Muscle of leg (tissue), 11 donors: Measurements from ENCODE around the gene CCDC157. TPM values are rescaled to one million over a fixed set of nuclear protein-coding genes. Genes with fewer than 3 reads are reported as not detected.
A peak's percentile ranks its signal among the peaks of the same experiment; 100 is the strongest.
"Not testable (repeated sequence)": the region's sequence is repeated elsewhere in the genome, so short reads cannot be mapped to it uniquely, and the experiment has no call there.

Source experiments
- DNase-seq: peaks from one replicate; pipeline ENCODE4 v3.0.0; 2013
- H3K27ac ChIP-seq: one replicate; pipeline ENCODE4 v1.5.1; 2013; ENCODE audit warnings: mild to moderate bottlenecking, low read length, control low read depth
- H3K27me3 ChIP-seq: one replicate; pipeline ENCODE4 v1.6.1; 2013; ENCODE audit warnings: low read length; ENCODE audit not compliant: control insufficient read depth, insufficient read depth
- H3K36me3 ChIP-seq: one replicate; pipeline ENCODE4 v1.6.1; 2013; ENCODE audit warnings: low read length; ENCODE audit not compliant: control insufficient read depth, insufficient read depth
- H3K4me1 ChIP-seq: one replicate; pipeline ENCODE4 v1.6.1; 2013; ENCODE audit warnings: low read length; ENCODE audit not compliant: control insufficient read depth, insufficient read depth
- H3K4me3 ChIP-seq: one replicate; pipeline ENCODE4 v1.5.1; 2013; ENCODE audit warnings: low read length, control low read depth
- H3K9me3 ChIP-seq: replicated peaks from 2 replicates; pipeline ENCODE4 v1.6.1; 2013; ENCODE audit warnings: low read depth, low read length; ENCODE audit not compliant: control insufficient read depth
- WGBS: methylation state at CpG from one replicate; pipeline ENCODE4 v1.1.5; 2013; ENCODE audit warnings: missing lambda C conversion rate; ENCODE audit not compliant: insufficient coverage; 5-methylcytosine and 5-hydroxymethylcytosine counted together
- polyA plus RNA-seq, 8 donors: library from polyadenylated mRNA; unstranded; fragments of 120-200 nt; gene quantifications; one replicate each; pipeline versions ENCODE4 v1.2.1 to v1.2.3, GENCODE V29; 2013; ENCODE audit warnings: inconsistent platforms in 1 of 8, low replicate concordance in 1 of 8; ENCODE audit not compliant: insufficient read length in 8 of 8, insufficient read depth in 1 of 8
- total RNA-seq: library from RNA; stranded (reverse); fragments of 120-200 nt; gene quantifications from one replicate; pipeline ENCODE4 v1.2.4, GENCODE V29; 2013

CCDC157 gene
- total and polyA plus RNA-seq, 9 donors = 0.89 to 2.0 (median 1.2) TPM

- Histone ChIP-seq H3K4me1 (peaks cover 27% of the 10 kb centered on the region), H3K36me3 (peaks cover 93% of the 10 kb centered on the region), H3K4me3 (no peak overlapping the region), H3K27me3 (no peaks in the 10 kb centered on the region), H3K9me3 (no peaks in the 10 kb centered on the region), H3K27ac (no peak overlapping the region)
- WGBS = 96% methylated on average over 4 of the region's 4 CpGs
- DNase-seq = no peak
Measured at GRCh38 chr22:30336752-30337460, 19.9 kb upstream of the CCDC157 start.

- DNase-seq = peak; percentile 27
- 95% methylated on average over 8 of the region's 8 CpGs for WGBS
- Histone ChIP-seq H3K9me3 (no peaks in the 10 kb centered on the region), H3K4me1 (peaks cover 32% of the 10 kb centered on the region), H3K36me3 (peaks cover 95% of the 10 kb centered on the region), H3K27me3 (no peaks in the 10 kb centered on the region), H3K4me3 (no peak overlapping the region), H3K27ac (no peak overlapping the region)
Measured at GRCh38 chr22:30337461-30337778, 19.4 kb upstream of the CCDC157 start.

GRCh38 chr22:30338341-30338740, 18.5 kb upstream of the CCDC157 start:
- Histone ChIP-seq H3K36me3 (peaks cover 94% of the 10 kb centered on the region), H3K4me1 (peaks cover 32% of the 10 kb centered on the region)
- DNase-seq = peak; percentile 30
- not testable (repeated sequence) for H3K4me3 ChIP-seq, H3K27ac ChIP-seq, H3K9me3 ChIP-seq, H3K27me3 ChIP-seq
- 80% methylated on average over 3 of the region's 9 CpGs for WGBS

GRCh38 chr22:30338802-30339201, 18.0 kb upstream of the CCDC157 start:
- Histone ChIP-seq H3K4me3 (no peak overlapping the region), H3K4me1 (peaks cover 32% of the 10 kb centered on the region), H3K27ac (no peak overlapping the region), H3K9me3 (no peaks in the 10 kb centered on the region), H3K27me3 (no peaks in the 10 kb centered on the region), H3K36me3 (peaks cover 96% of the 10 kb centered on the region)
- 95% methylated on average over 5 of the region's 7 CpGs for WGBS
- no peak for DNase-seq

GRCh38 chr22:30340911-30341685, 15.7 kb upstream of the CCDC157 start:
- Histone ChIP-seq H3K36me3 (peaks cover 96% of the 10 kb centered on the region), H3K9me3 (no peaks in the 10 kb centered on the region), H3K27me3 (no peaks in the 10 kb centered on the region), H3K27ac (peak overlapping the region; percentile 82), H3K4me1 (peaks cover 32% of the 10 kb centered on the region), H3K4me3 (no peak overlapping the region)
- 69% methylated on average over 12 of the region's 16 CpGs for WGBS
- DNase-seq = peak; percentile 86

- Histone ChIP-seq H3K4me1 (peaks cover 24% of the 10 kb centered on the region), H3K27me3 (no peaks in the 10 kb centered on the region), H3K4me3 (no peak overlapping the region), H3K9me3 (no peaks in the 10 kb centered on the region), H3K36me3 (peaks cover 89% of the 10 kb centered on the region), H3K27ac (no peak overlapping the region)
- 92% methylated on average over 12 of the region's 13 CpGs for WGBS
- no peak for DNase-seq
Measured at GRCh38 chr22:30344447-30345200, 12.2 kb upstream of the CCDC157 start.

- Histone ChIP-seq H3K36me3 (peaks cover 86% of the 10 kb centered on the region), H3K4me1 (peaks cover under 1% of the 10 kb centered on the region)
Measured at GRCh38 chr22:30347255-30347892, 9.4 kb upstream of the CCDC157 start.

GRCh38 chr22:30348404-30348803, 8.4 kb upstream of the CCDC157 start:
- WGBS = 76% methylated on average over 3 of the region's 4 CpGs
- Histone ChIP-seq H3K9me3 (no peaks in the 10 kb centered on the region), H3K27me3 (no peaks in the 10 kb centered on the region), H3K36me3 (peaks cover 84% of the 10 kb centered on the region), H3K4me3 (no peak overlapping the region), H3K27ac (no peak overlapping the region), H3K4me1 (no peaks in the 10 kb centered on the region)
- no peak for DNase-seq

More at GRCh38 chr22:30347255-30347892, 9.4 kb upstream of the CCDC157 start:
- Histone ChIP-seq H3K27me3 (no peaks in the 10 kb centered on the region), H3K27ac (no peak overlapping the region), H3K4me3 (no peak overlapping the region), H3K9me3 (no peaks in the 10 kb centered on the region)
- DNase-seq = no peak
- 100% methylated on average over 1 of the region's 5 CpGs for WGBS

GRCh38 chr22:30348809-30349208, 8.0 kb upstream of the CCDC157 start:
- WGBS = 84% methylated on average over 3 of the region's 4 CpGs
- DNase-seq = no peak
- Histone ChIP-seq H3K27me3 (no peaks in the 10 kb centered on the region), H3K9me3 (no peaks in the 10 kb centered on the region), H3K4me3 (no peak overlapping the region), H3K4me1 (no peaks in the 10 kb centered on the region), H3K27ac (no peak overlapping the region), H3K36me3 (peaks cover 81% of the 10 kb centered on the region)

- peaks cover 15% of the 10 kb centered on the region for H3K4me1 ChIP-seq
- H3K36me3 ChIP-seq = peaks cover 64% of the 10 kb centered on the region
- H3K4me3 ChIP-seq = no peak overlapping the region
- 93% methylated on average over 3 of the region's 3 CpGs for WGBS
- H3K27me3 ChIP-seq = no peaks in the 10 kb centered on the region
- no peak for DNase-seq
- H3K27ac ChIP-seq = no peak overlapping the region
- H3K9me3 ChIP-seq = no peaks in the 10 kb centered on the region
Measured at GRCh38 chr22:30351226-30351625, 5.6 kb upstream of the CCDC157 start.
